ENCODE results near the gene HSPB9. TPM values are rescaled to one million over a fixed set of nuclear protein-coding genes. Genes with fewer than 3 reads are reported as not detected.

Gene HSPB9
- total RNA-seq, 1 experiment from 2014 or later = not detected

DNA sequence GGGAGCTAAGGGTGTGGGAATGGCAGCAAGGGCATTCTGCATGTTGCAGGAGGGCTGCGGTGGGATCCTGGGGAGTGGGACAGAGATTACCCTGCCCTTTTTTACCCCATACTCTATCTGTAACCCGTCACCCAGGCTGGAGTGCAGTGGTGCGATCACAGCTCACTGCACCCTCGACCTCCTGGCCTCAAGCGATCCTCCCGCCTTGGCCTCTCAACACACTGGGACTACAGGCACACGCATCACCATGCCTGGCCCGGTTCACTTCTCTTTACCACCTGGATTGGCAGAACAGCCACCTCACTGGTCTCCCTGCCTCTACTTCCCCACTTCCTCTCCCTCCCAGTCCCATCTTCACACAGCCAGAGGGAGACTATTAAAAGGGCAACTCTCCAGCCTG, 33.9 kb upstream of the HSPB9 start:
- Histone ChIP-seq H3K36me3 (ENCODE audit: insufficient read depth, low read length, poor library complexity, severe bottlenecking) (no peaks in the 10 kb centered on the region), H3K27ac (ENCODE audit: low read depth, low read length, poor library complexity, severe bottlenecking) (no peak overlapping the region), H3K4me1 (ENCODE audit: insufficient read depth, low read length, poor library complexity, severe bottlenecking) (no peaks in the 10 kb centered on the region), H3K27me3 (replicated peaks; ENCODE audit: insufficient read depth, low read depth, low read length, poor library complexity) (no peaks in the 10 kb centered on the region), H3K9me3 (ENCODE audit: low read depth, low read length, poor library complexity, severe bottlenecking) (no peaks in the 10 kb centered on the region), H3K4me3 (ENCODE audit: low read depth, low read length, poor library complexity, severe bottlenecking) (no peak overlapping the region)
- DNase-seq (ENCODE audit: low spot score) = no peak
- ChIA-PET CTCF (no interaction called here), POLR2A (ENCODE audit: low non-redundant PET) (no interaction called here)
- BruUV-seq (replicated peaks) = no TSS peak
- TF ChIP-seq, protein P1, sequence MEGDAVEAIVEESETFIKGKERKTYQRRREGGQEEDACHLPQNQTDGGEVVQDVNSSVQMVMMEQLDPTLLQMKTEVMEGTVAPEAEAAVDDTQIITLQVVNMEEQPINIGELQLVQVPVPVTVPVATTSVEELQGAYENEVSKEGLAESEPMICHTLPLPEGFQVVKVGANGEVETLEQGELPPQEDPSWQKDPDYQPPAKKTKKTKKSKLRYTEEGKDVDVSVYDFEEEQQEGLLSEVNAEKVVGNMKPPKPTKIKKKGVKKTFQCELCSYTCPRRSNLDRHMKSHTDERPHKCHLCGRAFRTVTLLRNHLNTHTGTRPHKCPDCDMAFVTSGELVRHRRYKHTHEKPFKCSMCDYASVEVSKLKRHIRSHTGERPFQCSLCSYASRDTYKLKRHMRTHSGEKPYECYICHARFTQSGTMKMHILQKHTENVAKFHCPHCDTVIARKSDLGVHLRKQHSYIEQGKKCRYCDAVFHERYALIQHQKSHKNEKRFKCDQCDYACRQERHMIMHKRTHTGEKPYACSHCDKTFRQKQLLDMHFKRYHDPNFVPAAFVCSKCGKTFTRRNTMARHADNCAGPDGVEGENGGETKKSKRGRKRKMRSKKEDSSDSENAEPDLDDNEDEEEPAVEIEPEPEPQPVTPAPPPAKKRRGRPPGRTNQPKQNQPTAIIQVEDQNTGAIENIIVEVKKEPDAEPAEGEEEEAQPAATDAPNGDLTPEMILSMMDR (conservative IDR thresholded peaks at IDR 0.05; ENCODE audit: low read depth, low read length) = no peak
- no peak for TF ChIP-seq EZH2 (IDR thresholded peaks at IDR 0.05; ENCODE audit: borderline replicate concordance, low read depth, low read length, poor library complexity, severe bottlenecking)
- intact Hi-C loops (cut with micrococcal nuclease; ENCODE audit: unreplicated experiment) = no loop called here

DNA sequence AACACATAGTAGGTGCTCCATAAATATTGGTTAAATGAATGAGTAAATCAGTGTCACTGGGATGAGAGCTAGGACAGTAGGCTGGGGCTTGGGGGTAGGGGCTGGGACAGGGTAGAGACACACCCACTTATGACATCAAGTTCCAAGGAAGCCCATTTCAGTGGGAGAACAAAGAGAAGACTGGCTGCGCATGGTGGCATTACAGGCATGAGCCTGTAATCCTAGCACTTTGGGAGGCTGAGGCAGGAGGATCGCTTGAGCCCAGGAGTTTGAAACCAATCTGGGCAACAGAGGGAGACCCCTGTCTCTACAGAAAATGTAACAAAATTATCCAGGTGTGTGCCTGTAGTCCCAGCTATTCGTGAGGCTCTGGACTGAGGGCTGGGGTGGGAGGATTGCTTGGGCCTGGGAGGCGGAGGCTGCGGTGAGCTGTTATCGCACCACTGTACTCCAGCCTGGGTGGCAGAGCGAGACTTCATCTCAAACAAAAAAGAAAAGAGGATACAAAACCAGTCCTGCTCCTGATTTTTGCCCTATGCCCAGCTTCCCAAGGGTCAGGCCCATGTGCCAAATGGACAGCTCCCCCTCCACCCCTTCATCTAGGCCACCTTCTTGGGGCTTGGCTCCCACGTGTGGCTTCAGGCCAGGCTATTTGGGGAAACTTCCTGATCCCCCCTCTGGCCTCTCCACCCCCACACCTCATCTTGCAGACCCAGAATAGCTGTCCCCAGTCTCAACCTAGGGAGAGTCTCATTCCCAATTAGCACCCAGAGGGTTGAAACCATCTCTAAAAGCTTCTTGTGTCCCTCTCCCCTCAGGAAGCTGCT, 31.4 kb upstream of the HSPB9 start:
- CTCF ChIA-PET = interaction anchor here (0.8 kb wide), 1 partner anchor 10 kb away, joined by 3 read pairs; no protein-coding TSS in a partner anchor
- Histone ChIP-seq H3K27me3 (replicated peaks; ENCODE audit: insufficient read depth, low read depth, low read length, poor library complexity) (no peaks in the 10 kb centered on the region), H3K27ac (ENCODE audit: low read depth, low read length, poor library complexity, severe bottlenecking) (no peak overlapping the region), H3K9me3 (ENCODE audit: low read depth, low read length, poor library complexity, severe bottlenecking) (no peaks in the 10 kb centered on the region), H3K36me3 (ENCODE audit: insufficient read depth, low read length, poor library complexity, severe bottlenecking) (no peaks in the 10 kb centered on the region), H3K4me3 (ENCODE audit: low read depth, low read length, poor library complexity, severe bottlenecking) (no peak overlapping the region), H3K4me1 (ENCODE audit: insufficient read depth, low read length, poor library complexity, severe bottlenecking) (no peaks in the 10 kb centered on the region)
- BruUV-seq (replicated peaks) = no TSS peak
- POLR2A ChIA-PET (ENCODE audit: low non-redundant PET) = interaction anchor here (0.5 kb wide), 1 partner anchor 912 kb away, joined by 12 read pairs; no protein-coding TSS in a partner anchor
- DNase-seq (ENCODE audit: low spot score) = no peak
- no peak for TF ChIP-seq EZH2 (IDR thresholded peaks at IDR 0.05; ENCODE audit: borderline replicate concordance, low read depth, low read length, poor library complexity, severe bottlenecking)
- TF ChIP-seq, protein P1 (conservative IDR thresholded peaks at IDR 0.05; ENCODE audit: low read depth, low read length) = no peak
- intact Hi-C loops (cut with micrococcal nuclease; ENCODE audit: unreplicated experiment) = no loop called here

DNA sequence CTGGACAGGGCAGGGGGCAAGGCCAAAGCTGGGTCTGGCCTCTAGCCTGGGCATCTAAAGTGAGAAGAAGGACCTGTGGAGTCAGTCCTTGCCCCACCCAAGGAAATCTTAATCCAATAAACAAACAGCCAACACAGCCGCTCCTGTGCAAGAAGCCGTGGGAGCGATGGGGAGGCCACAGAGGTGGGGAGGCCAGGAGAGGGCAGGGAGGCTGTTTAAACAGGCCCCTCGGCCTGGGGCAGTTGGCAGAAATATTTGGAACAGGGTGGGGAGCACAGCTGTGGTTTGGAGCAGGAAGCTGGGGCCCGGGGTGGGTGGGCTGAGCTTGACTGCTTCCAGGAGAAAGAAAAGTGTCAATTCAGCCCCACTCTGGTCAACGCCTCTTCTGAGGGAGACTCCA, 29.7 kb upstream of the HSPB9 start:
- no peaks in the 10 kb centered on the region for H3K27me3 ChIP-seq (replicated peaks; ENCODE audit: insufficient read depth, low read depth, low read length, poor library complexity)
- CTCF ChIA-PET = interaction anchor here (0.6 kb wide), 1 partner anchor 347 kb away, joined by 4 read pairs; no protein-coding TSS in a partner anchor
- no peaks in the 10 kb centered on the region for H3K4me1 ChIP-seq (ENCODE audit: insufficient read depth, low read length, poor library complexity, severe bottlenecking)
- H3K27ac ChIP-seq (ENCODE audit: low read depth, low read length, poor library complexity, severe bottlenecking) = no peak overlapping the region
- H3K9me3 ChIP-seq (ENCODE audit: low read depth, low read length, poor library complexity, severe bottlenecking) = no peaks in the 10 kb centered on the region
- TF ChIP-seq EZH2 (IDR thresholded peaks at IDR 0.05; ENCODE audit: borderline replicate concordance, low read depth, low read length, poor library complexity, severe bottlenecking) = no peak
- TF ChIP-seq, protein P1 (conservative IDR thresholded peaks at IDR 0.05; ENCODE audit: low read depth, low read length) = no peak
- H3K4me3 ChIP-seq (ENCODE audit: low read depth, low read length, poor library complexity, severe bottlenecking) = no peak overlapping the region
- no peak for DNase-seq (ENCODE audit: low spot score)
- intact Hi-C loops (cut with micrococcal nuclease; ENCODE audit: unreplicated experiment) = no loop called here
- POLR2A ChIA-PET (ENCODE audit: low non-redundant PET) = no interaction called here
- BruUV-seq (replicated peaks) = no TSS peak
- no peaks in the 10 kb centered on the region for H3K36me3 ChIP-seq (ENCODE audit: insufficient read depth, low read length, poor library complexity, severe bottlenecking)
